Transverse colon (tissue), 4 donors: ENCODE results near the gene MUCL1. TPM values are rescaled to one million over a fixed set of nuclear protein-coding genes. Genes with fewer than 3 reads are reported as not detected.

ENCODE experiments used
- DNase-seq: peaks from one replicate; pipeline ENCODE4 v3.0.0-alpha.2; 2019
- H3K27ac ChIP-seq, 4 donors: fragments of 200-600 bp; sonication (generic); 2 replicates each; pipeline ENCODE4 v1.5.1; 2016 to 2018; ENCODE audit warnings: inconsistent platforms in 4 of 4
- H3K27me3 ChIP-seq: fragments of 200-600 bp; sonication (generic); 2 replicates; pipeline ENCODE4 v1.5.1; 2017; ENCODE audit warnings: inconsistent platforms
- H3K36me3 ChIP-seq, 4 donors: fragments of 200-600 bp; sonication (generic); 2 replicates each; pipeline ENCODE4 v1.5.1; 2017 to 2019; ENCODE audit warnings: inconsistent platforms in 4 of 4
- H3K4me1 ChIP-seq, 4 donors: fragments of 200-600 bp; sonication (generic); 2 replicates each; pipeline ENCODE4 v1.5.1; 2017 to 2020; ENCODE audit warnings: inconsistent platforms in 4 of 4
- H3K4me3 ChIP-seq, 4 donors: fragments of 200-600 bp; sonication (generic); 1 replicate in 1 of 4; 2 replicates in 3 of 4; pipeline versions ENCODE4 v1.5.1 to v1.6.1; 2017 to 2019; ENCODE audit warnings: inconsistent platforms in 4 of 4
- H3K9me3 ChIP-seq, 2 donors: fragments of 200-600 bp; sonication (generic); 2 replicates each; pipeline ENCODE4 v1.5.1; 2017 to 2019; ENCODE audit warnings: inconsistent platforms in 2 of 2
- CTCF ChIP-seq, 5 experiments: fragments of 200-600 bp in 3 of 5; fragments of 450-650 bp in 2 of 5; sonication (generic) in 3 of 5; IDR thresholded peaks; 1 replicate in 2 of 5; 2 replicates in 3 of 5; pipeline ENCODE4 v1.5.1; 2016 to 2017; ENCODE audit warnings: antibody characterized with exemption in 5 of 5, inconsistent platforms in 3 of 5, mild to moderate bottlenecking in 2 of 5, moderate library complexity in 1 of 5
- EP300 ChIP-seq: sonication (generic); formaldehyde crosslinking; IDR thresholded peaks from one replicate; pipeline ENCODE4 v1.6.1; 2017; ENCODE audit warnings: antibody characterized with exemption, low read depth
- POLR2A ChIP-seq: fragments of 450-650 bp; IDR thresholded peaks from one replicate; pipeline ENCODE4 v1.6.1; 2016; ENCODE audit warnings: antibody characterized with exemption, mild to moderate bottlenecking, moderate library complexity
- POLR2AphosphoS5 ChIP-seq, 3 donors: sonication (generic); formaldehyde crosslinking; IDR thresholded peaks; one replicate each; pipeline ENCODE4 v1.6.1; 2016; ENCODE audit warnings: antibody characterized with exemption in 3 of 3
- WGBS, 2 donors: methylation state at CpG; one replicate each; pipeline ENCODE4 v1.1.5; 2018; ENCODE audit warnings: low coverage in 1 of 2; 5-methylcytosine and 5-hydroxymethylcytosine counted together
- in situ Hi-C, 4 donors: fragments of 200-750 bp; cut with MboI; loops; one replicate each; pipeline versions ENCODE4 v1.15.0 to v1.15.1; 2017; ENCODE audit warnings: low sequenced_read_pairs in 3 of 4, low pct_ligation_motif_present in 1 of 4, low pct_unique_long_range_greater_than_20kb in 1 of 4
- intact Hi-C: fragments of 100-400 bp; cut with DNase I; formaldehyde crosslinking; loops from one replicate; pipeline ENCODE4 v1.15.1; 2023; ENCODE audit warnings: low total_unique reads
- total RNA-seq, 4 donors: library from RNA; depleted of rRNA; stranded (reverse); fragments of >200 nt; gene quantifications; one replicate each; pipeline ENCODE4 v1.1.0, GENCODE V29; 2016

Gene MUCL1
- total RNA-seq, 4 donors from 2014 or later, result not detected

- no peak for DNase-seq
- Histone ChIP-seq H3K27ac (no peak overlapping the region), H3K4me1 (no peaks in the 10 kb centered on the region), H3K9me3 (no peaks in the 10 kb centered on the region), H3K27me3 (no peaks in the 10 kb centered on the region), H3K36me3 (no peaks in the 10 kb centered on the region), H3K4me3 (no peak overlapping the region)
- intact Hi-C loops, result no loop called here
- TF ChIP-seq EP300 (no peak), POLR2A (no peak), POLR2AphosphoS5 (IDR thresholded peaks at IDR 0.05) (no peak), CTCF (IDR thresholded peaks at IDR 0.05) (no peak)
- in situ Hi-C loops, result no loop called here
Observed at GRCh38 chr12:54830199-54830598, 24.1 kb upstream of the MUCL1 start.

- intact Hi-C loops (no loop called here), in situ Hi-C loops (no loop called here)
- no peaks in the 10 kb centered on the region for H3K36me3 ChIP-seq
- no peaks in the 10 kb centered on the region for H3K9me3 ChIP-seq
- H3K4me3 ChIP-seq, result no peak overlapping the region
- H3K27ac ChIP-seq, result no peak overlapping the region
- TF ChIP-seq EP300 (no peak), POLR2A (no peak), CTCF (IDR thresholded peaks at IDR 0.05) (no peak), POLR2AphosphoS5 (IDR thresholded peaks at IDR 0.05) (no peak)
- no peaks in the 10 kb centered on the region for H3K27me3 ChIP-seq
- DNase-seq, result no peak
- H3K4me1 ChIP-seq, result no peaks in the 10 kb centered on the region
- WGBS, 2 donors, result 87 to 91% methylated on average over 1 of the region's 1 CpG
Observed at GRCh38 chr12:54831631-54832030, 22.7 kb upstream of the MUCL1 start.

- no peaks in the 10 kb centered on the region for H3K36me3 ChIP-seq
- H3K27me3 ChIP-seq, result no peaks in the 10 kb centered on the region
- H3K4me1 ChIP-seq, result no peaks in the 10 kb centered on the region
- in situ Hi-C loops (loop anchor here in 1 of 4 donors (10.0 kb wide), 1 partner anchor 114 kb away; no protein-coding TSS in a partner anchor), intact Hi-C loops (no loop called here)
- H3K9me3 ChIP-seq, result no peaks in the 10 kb centered on the region
- TF ChIP-seq POLR2A, result no peak
- TF ChIP-seq POLR2AphosphoS5 (IDR thresholded peaks at IDR 0.05), result no peak
- no peak for TF ChIP-seq CTCF (IDR thresholded peaks at IDR 0.05)
- TF ChIP-seq EP300, result no peak
- WGBS, 2 donors, result 41% methylated on average over 3 of the region's 3 CpGs; no CpG with 5 or more reads in 1 of the 2 donors
- no peak overlapping the region for H3K4me3 ChIP-seq
- DNase-seq, result no peak
- no peak overlapping the region for H3K27ac ChIP-seq
Observed at GRCh38 chr12:54840244-54840865, 14.0 kb upstream of the MUCL1 start.

GRCh38 chr12:54857406-54857805 lies 3.1 kb downstream of the MUCL1 start:
- TF ChIP-seq POLR2A, result no peak
- no peak for TF ChIP-seq EP300
- no peak for TF ChIP-seq POLR2AphosphoS5 (IDR thresholded peaks at IDR 0.05)
- no peak for TF ChIP-seq CTCF (IDR thresholded peaks at IDR 0.05)
- H3K9me3 ChIP-seq, result no peaks in the 10 kb centered on the region
- intact Hi-C loops (no loop called here), in situ Hi-C loops (loop anchor here in 1 of 4 donors (10.0 kb wide), 1 partner anchor 97 kb away; no protein-coding TSS in a partner anchor)
- no peak for DNase-seq
- no peak overlapping the region for H3K4me3 ChIP-seq
- H3K36me3 ChIP-seq, result no peaks in the 10 kb centered on the region
- no peaks in the 10 kb centered on the region for H3K4me1 ChIP-seq
- no peaks in the 10 kb centered on the region for H3K27me3 ChIP-seq
- 46 to 49% methylated on average over 2 of the region's 2 CpGs for WGBS, 2 donors
- H3K27ac ChIP-seq, result no peak overlapping the region
